ENCODE results near the gene SPRR1B.
"Not testable (repeated sequence)": the region's sequence is repeated elsewhere in the genome, so short reads cannot be mapped to it uniquely, and the experiment has no call there.

Gene SPRR1B

GRCh38 chr1:153030895-153031294, at the start of gene SPRR1B:
Gene SPRR1B (plus strand): TSS chr1:153031203. CDS start chr1:153032346, 1,143 bp downstream.
- DNase-seq (ENCODE audit: low read depth, low spot score): no peak

GRCh38 chr1:152982076-152982475, 48.9 kb upstream of the SPRR1B start:
- no peak for DNase-seq (ENCODE audit: low read depth, low spot score)

GRCh38 chr1:152983234-152983633, 47.8 kb upstream of the SPRR1B start:
- DNase-seq (ENCODE audit: low read depth, low spot score): no peak

DNA sequence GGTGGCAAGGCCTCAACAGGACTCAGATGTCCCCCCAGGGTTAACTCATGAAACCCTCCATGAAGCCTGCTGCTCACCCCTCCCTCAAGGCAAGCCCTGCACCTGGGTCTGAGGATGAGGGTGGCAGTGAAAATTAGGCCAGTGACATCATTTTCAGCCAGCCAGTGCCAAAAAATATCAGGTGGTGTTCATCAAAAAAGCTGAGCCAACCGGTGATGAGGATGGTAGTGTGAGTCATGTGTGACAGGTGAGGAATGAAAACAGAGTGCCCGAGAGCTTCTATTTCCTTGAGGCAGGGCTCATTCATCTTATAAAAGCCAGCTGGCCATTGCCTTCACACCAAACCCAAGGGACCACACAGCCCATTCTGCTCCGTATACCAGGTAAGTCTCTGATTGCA, 47.3 kb upstream of the SPRR1B start, which contains the start of gene SPRR1A:
Gene SPRR1A, plus strand, starts transcription at position 339 of the 400 bp plus-strand sequence. CDS start 1,150 bp downstream, outside the sequence.
- DNase-seq (ENCODE audit: low read depth, low spot score): no peak

DNA sequence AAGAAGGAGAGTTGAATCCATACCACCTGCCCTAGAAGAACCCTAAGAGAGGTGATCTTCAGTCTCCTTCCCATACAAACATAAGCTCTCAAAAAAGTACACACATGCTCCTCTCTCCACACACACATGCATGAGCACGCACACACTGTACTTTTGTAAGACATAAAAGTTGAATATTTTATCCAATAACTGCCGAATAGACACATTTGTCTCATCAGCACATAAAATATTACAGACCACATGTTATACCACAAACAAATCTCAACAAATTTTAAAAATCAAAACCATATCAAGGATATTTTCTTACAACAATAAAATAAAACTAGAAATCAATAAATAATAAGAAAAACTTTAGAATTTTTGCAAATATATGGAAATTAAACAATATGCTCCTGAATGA, 44.4 kb upstream of the SPRR1B start:
- no peak for DNase-seq (ENCODE audit: low read depth, low spot score)

DNA sequence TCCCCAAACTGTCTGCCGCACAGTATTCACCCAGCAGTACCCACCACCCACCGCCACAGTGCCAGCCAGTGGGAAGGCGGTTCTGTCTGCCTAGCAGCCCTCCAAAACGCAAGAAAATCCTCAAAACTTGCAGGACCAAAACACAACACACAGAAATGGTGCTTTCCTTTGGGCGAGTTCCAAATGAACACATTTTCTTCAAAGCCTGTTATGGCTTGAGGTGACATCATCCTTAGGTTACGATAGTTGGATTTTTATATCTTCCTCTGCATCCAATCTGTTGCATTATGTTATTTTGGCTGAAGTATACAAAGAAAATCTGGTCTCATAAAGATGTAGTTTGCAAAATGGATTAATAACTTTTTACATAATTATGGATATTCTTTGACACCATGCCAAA, 37.8 kb upstream of the SPRR1B start:
- DNase-seq (ENCODE audit: low read depth, low spot score): no peak

GRCh38 chr1:152995842-152996241, 35.2 kb upstream of the SPRR1B start:
- DNase-seq (ENCODE audit: low read depth, low spot score): no peak

GRCh38 chr1:152996633-152997400, 34.2 kb upstream of the SPRR1B start:
- no peak for DNase-seq (ENCODE audit: low read depth, low spot score)

DNA sequence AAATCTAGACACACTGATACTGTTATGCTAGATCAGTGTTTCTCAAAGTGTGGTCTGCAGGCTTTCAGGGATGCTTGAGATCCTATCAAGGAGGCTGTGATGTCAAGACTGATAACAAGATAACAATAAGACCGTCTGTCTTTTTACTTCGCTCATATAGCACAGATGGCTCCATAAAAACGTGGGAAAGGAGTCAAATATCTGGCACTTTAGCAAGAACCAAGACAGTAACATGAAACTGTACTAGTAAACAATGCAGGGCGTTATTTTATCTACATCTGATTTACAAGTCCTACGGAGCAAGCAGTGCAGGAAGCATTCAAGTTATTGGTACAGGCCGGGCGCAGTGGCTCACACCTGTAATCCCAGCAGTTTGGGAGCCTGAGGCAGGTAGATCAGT, 33.1 kb upstream of the SPRR1B start:
- no peak for DNase-seq (ENCODE audit: low read depth, low spot score)

- no peak for DNase-seq (ENCODE audit: low read depth, low spot score)
These were observed 32.5 kb upstream of the SPRR1B start for GRCh38 chr1:152998476-152998875.

- DNase-seq (ENCODE audit: low read depth, low spot score): no peak
These were observed 31.2 kb upstream of the SPRR1B start for GRCh38 chr1:152999818-153000217.

- no peak for DNase-seq (ENCODE audit: low read depth, low spot score)
These were observed 30.7 kb upstream of the SPRR1B start for GRCh38 chr1:153000294-153000693.

DNA sequence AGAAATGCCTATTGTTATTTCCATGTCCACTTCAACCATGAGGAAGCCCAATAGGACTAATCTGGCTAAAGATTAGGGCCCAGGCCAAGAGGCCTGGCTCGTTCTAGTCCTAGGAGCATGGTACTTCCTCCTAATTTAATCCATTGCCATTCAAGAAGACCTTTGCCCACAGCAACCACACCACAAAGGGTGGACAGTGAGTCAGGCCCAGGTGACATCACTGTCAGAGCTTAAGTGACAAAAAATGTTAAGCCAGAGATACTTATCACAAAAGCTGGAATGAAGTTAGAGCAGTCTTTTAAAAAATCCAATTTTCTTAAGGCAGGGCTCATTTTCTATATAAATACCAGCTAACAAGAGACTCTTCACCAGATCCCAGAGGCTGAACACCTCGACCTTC, 29.6 kb upstream of the SPRR1B start, which contains the start of gene SPRR3:
Gene SPRR3, plus strand, starts transcription at position 368 of the 400 bp plus-strand sequence. CDS start 1,272 bp downstream, outside the sequence.
- DNase-seq (ENCODE audit: low read depth, low spot score): no peak

GRCh38 chr1:153011235-153011758, 19.7 kb upstream of the SPRR1B start:
- DNase-seq (ENCODE audit: low read depth, low spot score): not testable (repeated sequence)

GRCh38 chr1:153021829-153022228, 9.2 kb upstream of the SPRR1B start:
- not testable (repeated sequence) for DNase-seq (ENCODE audit: low read depth, low spot score)

GRCh38 chr1:153022340-153022739, 8.7 kb upstream of the SPRR1B start:
- not testable (repeated sequence) for DNase-seq (ENCODE audit: low read depth, low spot score)

DNA sequence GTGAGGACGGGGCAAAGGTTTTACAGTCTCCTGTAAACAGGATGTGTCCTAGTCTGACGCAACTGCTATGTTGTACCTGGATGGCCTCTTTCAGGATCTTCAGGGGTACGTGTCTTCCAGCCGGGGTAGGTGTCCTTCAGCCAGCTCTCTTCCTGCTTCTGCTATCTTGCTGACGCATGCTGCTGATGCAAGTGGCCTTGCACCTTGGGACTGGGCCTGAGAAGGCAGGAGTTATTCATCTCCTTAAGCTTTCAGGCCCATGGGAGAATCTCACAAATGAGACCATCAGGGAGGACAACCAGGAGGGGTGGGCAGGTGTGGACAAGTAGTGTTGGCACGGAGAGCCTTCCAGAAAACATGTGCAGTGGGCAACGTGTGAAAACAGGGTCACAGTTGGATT, 7.9 kb upstream of the SPRR1B start:
- DNase-seq (ENCODE audit: low read depth, low spot score): no peak

- DNase-seq (ENCODE audit: low read depth, low spot score): no peak
These were observed 6.6 kb upstream of the SPRR1B start for GRCh38 chr1:153024413-153024812.

DNA sequence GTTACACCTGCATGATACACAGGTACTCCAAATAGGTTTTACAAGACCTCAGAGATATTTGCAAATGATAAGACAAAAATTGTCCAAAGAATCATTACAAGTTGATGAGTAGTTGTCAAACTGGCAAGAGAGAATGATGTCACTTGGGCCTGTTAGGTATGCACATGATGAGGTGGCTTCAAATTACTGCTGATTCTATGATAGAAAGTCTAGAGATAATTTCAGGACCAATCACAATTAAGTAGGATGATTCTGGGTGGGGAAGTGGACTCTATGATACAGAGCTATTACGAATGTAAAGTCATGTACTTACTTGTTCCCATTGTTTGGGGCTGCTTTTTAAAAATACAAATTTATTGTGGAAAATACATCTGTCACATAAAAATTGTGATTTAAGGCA, 5.2 kb upstream of the SPRR1B start:
- DNase-seq (ENCODE audit: low read depth, low spot score): no peak

DNA sequence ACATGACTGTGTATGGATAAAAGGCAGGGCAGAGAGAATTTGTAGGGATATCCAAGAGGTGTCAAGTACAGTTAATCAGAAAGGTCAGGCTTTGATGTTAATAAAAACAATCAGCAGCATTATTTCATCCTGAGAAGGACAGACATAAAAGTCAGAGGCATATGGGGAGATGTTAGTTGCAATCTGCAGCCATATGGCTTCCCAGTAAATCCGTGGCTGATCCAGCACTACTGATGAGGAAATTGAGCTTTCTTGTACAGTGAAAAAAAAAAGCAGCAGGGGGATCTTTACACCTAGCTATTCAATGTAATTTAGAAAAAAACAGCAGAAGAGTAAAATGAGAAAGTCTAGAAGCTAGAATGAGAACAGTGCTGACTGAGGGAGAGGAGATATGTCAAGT, 2.2 kb upstream of the SPRR1B start:
- DNase-seq (ENCODE audit: low read depth, low spot score): no peak

DNA sequence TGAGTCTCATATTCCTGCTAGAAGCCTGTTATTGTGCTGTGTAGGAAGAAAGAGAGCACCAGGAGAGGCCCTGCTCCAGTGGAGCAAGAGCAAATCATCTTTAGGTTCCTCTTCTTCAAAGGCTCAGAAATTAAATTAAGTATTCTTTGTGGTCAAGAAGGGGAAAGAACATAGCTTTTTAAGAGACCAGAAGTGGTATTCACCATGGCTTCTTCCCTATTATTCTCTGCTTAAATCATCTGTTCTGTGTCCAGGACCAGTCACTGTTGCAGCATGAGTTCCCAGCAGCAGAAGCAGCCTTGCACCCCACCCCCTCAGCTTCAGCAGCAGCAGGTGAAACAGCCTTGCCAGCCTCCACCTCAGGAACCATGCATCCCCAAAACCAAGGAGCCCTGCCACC, 1.1 kb downstream of the SPRR1B start:
- DNase-seq (ENCODE audit: low read depth, low spot score): no peak

- DNase-seq (ENCODE audit: low read depth, low spot score): peak; percentile 38
These were observed 1.8 kb downstream of the SPRR1B start for GRCh38 chr1:153032677-153033308.

DNA sequence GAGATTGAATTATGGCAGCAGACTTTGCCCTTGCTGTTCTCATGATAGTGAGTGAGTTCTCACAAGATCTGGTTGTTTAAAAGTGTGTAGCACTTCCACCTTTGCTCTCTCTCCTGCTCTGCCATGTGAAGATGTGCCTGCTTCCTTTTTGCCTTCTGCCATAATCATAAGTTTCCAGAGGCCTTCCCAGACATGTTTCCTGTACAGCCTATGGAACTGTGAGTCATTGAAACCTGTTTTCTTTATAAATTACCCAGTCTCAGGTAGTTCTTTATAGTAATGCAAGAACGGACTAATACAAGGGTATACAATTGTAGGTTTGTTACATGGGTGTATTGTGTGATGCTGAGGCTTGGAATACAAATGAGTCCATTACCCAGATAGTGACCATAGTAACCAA, 4.2 kb downstream of the SPRR1B start:
- DNase-seq (ENCODE audit: low read depth, low spot score): no peak

Measured in iPS DF 19.7 (cell line).